Measurements from ENCODE around the gene KRTAP10-7.

- no peak for TF ChIP-seq POLR2AphosphoS5 (IDR thresholded peaks at IDR 0.05)
- TF ChIP-seq, protein P1, sequence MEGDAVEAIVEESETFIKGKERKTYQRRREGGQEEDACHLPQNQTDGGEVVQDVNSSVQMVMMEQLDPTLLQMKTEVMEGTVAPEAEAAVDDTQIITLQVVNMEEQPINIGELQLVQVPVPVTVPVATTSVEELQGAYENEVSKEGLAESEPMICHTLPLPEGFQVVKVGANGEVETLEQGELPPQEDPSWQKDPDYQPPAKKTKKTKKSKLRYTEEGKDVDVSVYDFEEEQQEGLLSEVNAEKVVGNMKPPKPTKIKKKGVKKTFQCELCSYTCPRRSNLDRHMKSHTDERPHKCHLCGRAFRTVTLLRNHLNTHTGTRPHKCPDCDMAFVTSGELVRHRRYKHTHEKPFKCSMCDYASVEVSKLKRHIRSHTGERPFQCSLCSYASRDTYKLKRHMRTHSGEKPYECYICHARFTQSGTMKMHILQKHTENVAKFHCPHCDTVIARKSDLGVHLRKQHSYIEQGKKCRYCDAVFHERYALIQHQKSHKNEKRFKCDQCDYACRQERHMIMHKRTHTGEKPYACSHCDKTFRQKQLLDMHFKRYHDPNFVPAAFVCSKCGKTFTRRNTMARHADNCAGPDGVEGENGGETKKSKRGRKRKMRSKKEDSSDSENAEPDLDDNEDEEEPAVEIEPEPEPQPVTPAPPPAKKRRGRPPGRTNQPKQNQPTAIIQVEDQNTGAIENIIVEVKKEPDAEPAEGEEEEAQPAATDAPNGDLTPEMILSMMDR (IDR thresholded peaks at IDR 0.05) = no peak
Measured at GRCh38 chr21:44603911-44604310, 3.5 kb downstream of the KRTAP10-7 start.
